ENCODE data around the gene ZNF469.
A peak's percentile ranks its signal among the peaks of the same experiment; 100 is the strongest.

ZNF469 gene

GRCh38 chr16:88374736-88375135, 8.0 kb upstream of the ZNF469 start:
- DNase-seq: no peak
- in situ Hi-C loops (cut with HindIII; ENCODE audit: low pct_ligation_motif_present, low pct_unique_long_range_greater_than_20kb, low sequenced_read_pairs): no loop called here

GRCh38 chr16:88375236-88375975, 7.4 kb upstream of the ZNF469 start:
- DNase-seq: no peak
- in situ Hi-C loops (cut with HindIII; ENCODE audit: low pct_ligation_motif_present, low pct_unique_long_range_greater_than_20kb, low sequenced_read_pairs): no loop called here

- in situ Hi-C loops (cut with HindIII; ENCODE audit: low pct_ligation_motif_present, low pct_unique_long_range_greater_than_20kb, low sequenced_read_pairs): no loop called here
- no peak for DNase-seq
Observed at GRCh38 chr16:88375996-88376834, 6.5 kb upstream of the ZNF469 start.

GRCh38 chr16:88376835-88377726, 5.7 kb upstream of the ZNF469 start:
- no peak for DNase-seq
- in situ Hi-C loops (cut with HindIII; ENCODE audit: low pct_ligation_motif_present, low pct_unique_long_range_greater_than_20kb, low sequenced_read_pairs): no loop called here

- no peak for DNase-seq
- in situ Hi-C loops (cut with HindIII; ENCODE audit: low pct_ligation_motif_present, low pct_unique_long_range_greater_than_20kb, low sequenced_read_pairs): no loop called here
Observed at GRCh38 chr16:88377961-88378360, 4.8 kb upstream of the ZNF469 start.

- no peak for DNase-seq
- in situ Hi-C loops (cut with HindIII; ENCODE audit: low pct_ligation_motif_present, low pct_unique_long_range_greater_than_20kb, low sequenced_read_pairs): no loop called here
Observed at GRCh38 chr16:88378401-88378800, 4.4 kb upstream of the ZNF469 start.

- no peak for DNase-seq
- in situ Hi-C loops (cut with HindIII; ENCODE audit: low pct_ligation_motif_present, low pct_unique_long_range_greater_than_20kb, low sequenced_read_pairs): no loop called here
Observed at GRCh38 chr16:88378836-88379693, 3.7 kb upstream of the ZNF469 start.

GRCh38 chr16:88379694-88380040, 3.1 kb upstream of the ZNF469 start:
- in situ Hi-C loops (cut with HindIII; ENCODE audit: low pct_ligation_motif_present, low pct_unique_long_range_greater_than_20kb, low sequenced_read_pairs): no loop called here
- DNase-seq: no peak

- no peak for DNase-seq
- in situ Hi-C loops (cut with HindIII; ENCODE audit: low pct_ligation_motif_present, low pct_unique_long_range_greater_than_20kb, low sequenced_read_pairs): no loop called here
Observed at GRCh38 chr16:88380099-88380498, 2.7 kb upstream of the ZNF469 start.

GRCh38 chr16:88380619-88381018, 2.1 kb upstream of the ZNF469 start:
- no peak for DNase-seq
- in situ Hi-C loops (cut with HindIII; ENCODE audit: low pct_ligation_motif_present, low pct_unique_long_range_greater_than_20kb, low sequenced_read_pairs): no loop called here

- in situ Hi-C loops (cut with HindIII; ENCODE audit: low pct_ligation_motif_present, low pct_unique_long_range_greater_than_20kb, low sequenced_read_pairs): no loop called here
- no peak for DNase-seq
Observed at GRCh38 chr16:88381820-88382451, 823 bp upstream of the ZNF469 start.

GRCh38 chr16:88383401-88384221, 852 bp downstream of the ZNF469 start:
- DNase-seq: peak; percentile 26
- in situ Hi-C loops (cut with HindIII; ENCODE audit: low pct_ligation_motif_present, low pct_unique_long_range_greater_than_20kb, low sequenced_read_pairs): no loop called here

GRCh38 chr16:88384222-88385111, 1.7 kb downstream of the ZNF469 start:
- in situ Hi-C loops (cut with HindIII; ENCODE audit: low pct_ligation_motif_present, low pct_unique_long_range_greater_than_20kb, low sequenced_read_pairs): no loop called here
- no peak for DNase-seq

- no peak for DNase-seq
- in situ Hi-C loops (cut with HindIII; ENCODE audit: low pct_ligation_motif_present, low pct_unique_long_range_greater_than_20kb, low sequenced_read_pairs): no loop called here
Observed at GRCh38 chr16:88385112-88385594, 2.4 kb downstream of the ZNF469 start.

- in situ Hi-C loops (cut with HindIII; ENCODE audit: low pct_ligation_motif_present, low pct_unique_long_range_greater_than_20kb, low sequenced_read_pairs): no loop called here
- no peak for DNase-seq
Observed at GRCh38 chr16:88385831-88386815, 3.4 kb downstream of the ZNF469 start.

Data from ACHN (cell line).